ENCODE measurements around the gene RPL31. TPM values are rescaled to one million over a fixed set of nuclear protein-coding genes. Genes with fewer than 3 reads are reported as not detected.

The RPL31 gene
- total RNA-seq, 3 donors from 2014 or later (not counting 1 experiment from before 2014, with no cell fraction given), result 797 to 996 (median 940) TPM

- peaks cover 0 to 2% of the 10 kb centered on the region in 2 donors for H3K27me3 Mint-ChIP-seq (ENCODE audit: low read depth in 2 of 2)
- no peak for DNase-seq
- H3K4me3 Mint-ChIP-seq, result no peak overlapping the region
- ATAC-seq, result no peak
- H3K4me1 ChIP-seq (ENCODE audit: control insufficient read depth, insufficient read depth, low read length), result no peaks in the 10 kb centered on the region
- H3K36me3 Mint-ChIP-seq, result no peaks in the 10 kb centered on the region
- H3K36me3 ChIP-seq (ENCODE audit: control insufficient read depth, insufficient read depth, low read length), result no peaks in the 10 kb centered on the region
- intact Hi-C loops (cut with micrococcal nuclease), result no loop called here
- H3K27me3 ChIP-seq (ENCODE audit: control insufficient read depth, insufficient read depth, low read length), result no peaks in the 10 kb centered on the region
- H3K4me3 ChIP-seq (ENCODE audit: low read length), result no peak overlapping the region
- H3K9me3 ChIP-seq (ENCODE audit: control insufficient read depth, insufficient read depth, low read length), result no peaks in the 10 kb centered on the region
- no peak overlapping the region for H3K27ac ChIP-seq (ENCODE audit: low read length)
- H3K4me1 Mint-ChIP-seq, result no peaks in the 10 kb centered on the region
- H3K9me3 Mint-ChIP-seq, result no peaks in the 10 kb centered on the region
- 88% methylated on average over 8 of the region's 8 CpGs for WGBS (ENCODE audit: insufficient coverage)
- no peak for TF ChIP-seq CTCF (IDR thresholded peaks at IDR 0.05)
- H3K27ac Mint-ChIP-seq, result no peak overlapping the region
Observed at GRCh38 chr2:100967716-100968115, 34.4 kb upstream of the RPL31 start.

- no peaks in the 10 kb centered on the region for H3K27me3 ChIP-seq (ENCODE audit: control insufficient read depth, insufficient read depth, low read length)
- Mint-ChIP-seq H3K9me3 (no peaks in the 10 kb centered on the region), H3K4me3 (no peak overlapping the region), H3K4me1 (no peaks in the 10 kb centered on the region), H3K27ac (no peak overlapping the region), H3K36me3 (no peaks in the 10 kb centered on the region), H3K27me3 (ENCODE audit: low read depth in 2 of 2) (peaks cover 0 to 2% of the 10 kb centered on the region in 2 donors)
- ATAC-seq, result no peak
- no peak overlapping the region for H3K27ac ChIP-seq (ENCODE audit: low read length)
- WGBS (ENCODE audit: insufficient coverage), result 88% methylated on average over 28 of the region's 28 CpGs
- H3K9me3 ChIP-seq (ENCODE audit: control insufficient read depth, insufficient read depth, low read length), result no peaks in the 10 kb centered on the region
- intact Hi-C loops (cut with micrococcal nuclease), result no loop called here
- no peaks in the 10 kb centered on the region for H3K36me3 ChIP-seq (ENCODE audit: control insufficient read depth, insufficient read depth, low read length)
- no peak overlapping the region for H3K4me3 ChIP-seq (ENCODE audit: low read length)
- no peak for TF ChIP-seq CTCF (IDR thresholded peaks at IDR 0.05)
- H3K4me1 ChIP-seq (ENCODE audit: control insufficient read depth, insufficient read depth, low read length), result no peaks in the 10 kb centered on the region
- DNase-seq, result no peak
Observed at GRCh38 chr2:100968146-100969145, 33.6 kb upstream of the RPL31 start.

- ATAC-seq, result no peak
- no peaks in the 10 kb centered on the region for H3K36me3 Mint-ChIP-seq
- Histone ChIP-seq H3K36me3 (ENCODE audit: control insufficient read depth, insufficient read depth, low read length) (no peaks in the 10 kb centered on the region), H3K9me3 (ENCODE audit: control insufficient read depth, insufficient read depth, low read length) (no peaks in the 10 kb centered on the region), H3K4me1 (ENCODE audit: control insufficient read depth, insufficient read depth, low read length) (no peaks in the 10 kb centered on the region), H3K4me3 (ENCODE audit: low read length) (no peak overlapping the region), H3K27ac (ENCODE audit: low read length) (no peak overlapping the region), H3K27me3 (ENCODE audit: control insufficient read depth, insufficient read depth, low read length) (no peaks in the 10 kb centered on the region)
- 88% methylated on average over 7 of the region's 7 CpGs for WGBS (ENCODE audit: insufficient coverage)
- H3K27me3 Mint-ChIP-seq (ENCODE audit: low read depth in 2 of 2), result peaks cover 0 to 2% of the 10 kb centered on the region in 2 donors
- TF ChIP-seq CTCF (IDR thresholded peaks at IDR 0.05), result no peak
- H3K4me1 Mint-ChIP-seq, result no peaks in the 10 kb centered on the region
- no peak for DNase-seq
- no peak overlapping the region for H3K27ac Mint-ChIP-seq
- no peaks in the 10 kb centered on the region for H3K9me3 Mint-ChIP-seq
- H3K4me3 Mint-ChIP-seq, result no peak overlapping the region
- intact Hi-C loops (cut with micrococcal nuclease), result no loop called here
Observed at GRCh38 chr2:100969998-100970397, 32.1 kb upstream of the RPL31 start.

All from natural killer cell (primary cell).